Natural killer cell (primary cell): Measurements from ENCODE around the gene ELFN1. TPM values are rescaled to one million over a fixed set of nuclear protein-coding genes. Genes with fewer than 3 reads are reported as not detected.
A peak's percentile ranks its signal among the peaks of the same experiment; 100 is the strongest.

Experiments used
- ATAC-seq, 3 donors: fragments of 150-1000 bp in 2 of 3; fragments of 200-7000 bp in 1 of 3; cut with Tn5 transposase; 1 replicate in 1 of 3; 2 replicates in 2 of 3; pipeline ENCODE4 v1.10.0; 2021; ENCODE audit warnings: mild to moderate bottlenecking in 2 of 3, moderate library complexity in 2 of 3
- DNase-seq, 2 donors: peaks; one replicate each; pipeline versions ENCODE4 v3.0.0 to v3.0.0-alpha.2; 2013 to 2021; ENCODE audit warnings: mixed read lengths in 1 of 2
- H3K27ac ChIP-seq: one replicate; pipeline ENCODE4 v1.5.1; 2013; ENCODE audit warnings: mild to moderate bottlenecking, low read length
- H3K27me3 ChIP-seq: one replicate; pipeline ENCODE4 v1.6.1; 2013; ENCODE audit warnings: low read length; ENCODE audit not compliant: control insufficient read depth, insufficient read depth
- H3K36me3 ChIP-seq: one replicate; pipeline ENCODE4 v1.6.1; 2013; ENCODE audit warnings: low read length; ENCODE audit not compliant: control insufficient read depth, insufficient read depth
- H3K4me1 ChIP-seq: one replicate; pipeline ENCODE4 v1.6.1; 2013; ENCODE audit warnings: low read length; ENCODE audit not compliant: control insufficient read depth, insufficient read depth
- H3K4me3 ChIP-seq: one replicate; pipeline ENCODE4 v1.5.1; 2013; ENCODE audit warnings: low read length
- H3K9me3 ChIP-seq: one replicate; pipeline ENCODE4 v1.6.1; 2013; ENCODE audit warnings: low read length; ENCODE audit not compliant: control insufficient read depth, insufficient read depth
- H3K27ac Mint-ChIP-seq, 2 donors: one replicate each; pipeline ENCODE4 v1.8.0; 2022; ENCODE audit warnings: mild to moderate bottlenecking in 2 of 2, mixed read lengths in 2 of 2, moderate library complexity in 1 of 2
- H3K27me3 Mint-ChIP-seq, 2 donors: one replicate each; pipeline ENCODE4 v1.8.0; 2022; ENCODE audit warnings: low read depth in 2 of 2, mixed read lengths in 2 of 2
- H3K36me3 Mint-ChIP-seq: one replicate; pipeline ENCODE4 v1.8.0; 2022; ENCODE audit warnings: mixed read lengths
- H3K4me1 Mint-ChIP-seq, 2 donors: one replicate each; pipeline ENCODE4 v1.8.0; 2022; ENCODE audit warnings: mixed read lengths in 2 of 2
- H3K4me3 Mint-ChIP-seq: one replicate; pipeline ENCODE4 v1.8.0; 2022; ENCODE audit warnings: mild to moderate bottlenecking, moderate library complexity, mixed read lengths
- H3K9me3 Mint-ChIP-seq, 2 donors: one replicate each; pipeline ENCODE4 v1.8.0; 2022; ENCODE audit warnings: mixed read lengths in 2 of 2
- WGBS: methylation state at CpG from one replicate; pipeline ENCODE4 v1.1.7; 2013; ENCODE audit warnings: missing lambda C conversion rate; ENCODE audit not compliant: insufficient coverage; 5-methylcytosine and 5-hydroxymethylcytosine counted together
- intact Hi-C: fragments of 100-400 bp; cut with micrococcal nuclease; formaldehyde crosslinking; loops from one replicate; pipeline ENCODE4 v1.14.2; 2022
- total RNA-seq, 4 donors: library from RNA; stranded (reverse); fragments of 120-200 nt in 1 of 4; gene quantifications; one replicate each; pipeline versions ENCODE4 v1.2.3 to v1.2.4, GENCODE V29; 2013 to 2022
- TF ChIP-seq, protein P1 (sequence below): fragments of 200-600 bp; IDR thresholded peaks from one replicate; pipeline ENCODE4 v1.8.0; 2022; ENCODE audit warnings: antibody characterized with exemption

The ELFN1 gene
- total RNA-seq, 3 donors from 2014 or later (not counting 1 experiment from before 2014, with no cell fraction given): 0.30 to 0.45 TPM; not detected in 1

- intact Hi-C loops: no loop called here
- Histone ChIP-seq H3K36me3 (no peaks in the 10 kb centered on the region), H3K27ac (no peak overlapping the region), H3K27me3 (no peaks in the 10 kb centered on the region), H3K9me3 (no peaks in the 10 kb centered on the region), H3K4me3 (no peak overlapping the region), H3K4me1 (peaks cover 50% of the 10 kb centered on the region)
- no peak for DNase-seq
- Mint-ChIP-seq H3K27ac (no peak overlapping the region), H3K27me3 (no peaks in the 10 kb centered on the region), H3K4me1 (peaks cover 9 to 30% of the 10 kb centered on the region in 2 donors), H3K9me3 (no peaks in the 10 kb centered on the region), H3K4me3 (no peak overlapping the region), H3K36me3 (no peaks in the 10 kb centered on the region)
- WGBS: 97% methylated on average over 72 of the region's 72 CpGs
- no peak for ATAC-seq
- TF ChIP-seq, protein P1, sequence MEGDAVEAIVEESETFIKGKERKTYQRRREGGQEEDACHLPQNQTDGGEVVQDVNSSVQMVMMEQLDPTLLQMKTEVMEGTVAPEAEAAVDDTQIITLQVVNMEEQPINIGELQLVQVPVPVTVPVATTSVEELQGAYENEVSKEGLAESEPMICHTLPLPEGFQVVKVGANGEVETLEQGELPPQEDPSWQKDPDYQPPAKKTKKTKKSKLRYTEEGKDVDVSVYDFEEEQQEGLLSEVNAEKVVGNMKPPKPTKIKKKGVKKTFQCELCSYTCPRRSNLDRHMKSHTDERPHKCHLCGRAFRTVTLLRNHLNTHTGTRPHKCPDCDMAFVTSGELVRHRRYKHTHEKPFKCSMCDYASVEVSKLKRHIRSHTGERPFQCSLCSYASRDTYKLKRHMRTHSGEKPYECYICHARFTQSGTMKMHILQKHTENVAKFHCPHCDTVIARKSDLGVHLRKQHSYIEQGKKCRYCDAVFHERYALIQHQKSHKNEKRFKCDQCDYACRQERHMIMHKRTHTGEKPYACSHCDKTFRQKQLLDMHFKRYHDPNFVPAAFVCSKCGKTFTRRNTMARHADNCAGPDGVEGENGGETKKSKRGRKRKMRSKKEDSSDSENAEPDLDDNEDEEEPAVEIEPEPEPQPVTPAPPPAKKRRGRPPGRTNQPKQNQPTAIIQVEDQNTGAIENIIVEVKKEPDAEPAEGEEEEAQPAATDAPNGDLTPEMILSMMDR: no peak
These were observed 75.8 kb downstream of the ELFN1 start for GRCh38 chr7:1745576-1746490.

DNA sequence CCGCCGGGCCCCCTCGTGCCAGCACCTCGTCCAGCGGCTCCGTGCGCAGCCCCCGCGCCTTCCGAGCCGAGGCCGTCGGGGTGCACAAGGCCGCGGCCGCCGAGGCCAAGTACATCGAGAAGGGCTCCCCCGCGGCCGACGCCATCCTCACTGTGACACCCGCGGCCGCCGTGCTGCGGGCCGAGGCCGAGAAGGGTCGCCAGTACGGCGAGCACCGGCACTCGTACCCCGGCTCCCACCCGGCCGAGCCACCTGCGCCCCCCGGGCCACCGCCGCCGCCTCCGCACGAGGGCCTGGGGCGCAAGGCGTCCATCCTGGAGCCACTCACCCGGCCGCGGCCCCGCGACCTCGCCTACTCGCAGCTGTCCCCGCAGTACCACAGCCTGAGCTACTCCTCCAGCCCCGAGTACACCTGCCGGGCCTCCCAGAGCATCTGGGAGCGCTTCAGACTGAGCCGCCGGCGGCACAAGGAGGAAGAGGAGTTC, 76.5 kb downstream of the ELFN1 start:
- DNase-seq (no peak), ATAC-seq (no peak)
- 94% methylated on average over 60 of the region's 60 CpGs for WGBS
- intact Hi-C loops: no loop called here
- no peak overlapping the region for H3K4me3 ChIP-seq
- no peak overlapping the region for H3K27ac ChIP-seq
- H3K9me3 ChIP-seq: no peaks in the 10 kb centered on the region
- H3K4me3 Mint-ChIP-seq: no peak overlapping the region
- H3K27me3 ChIP-seq: no peaks in the 10 kb centered on the region
- H3K9me3 Mint-ChIP-seq: no peaks in the 10 kb centered on the region
- no peaks in the 10 kb centered on the region for H3K27me3 Mint-ChIP-seq
- no peak overlapping the region for H3K27ac Mint-ChIP-seq
- H3K4me1 ChIP-seq: peaks cover 44% of the 10 kb centered on the region
- no peaks in the 10 kb centered on the region for H3K36me3 Mint-ChIP-seq
- H3K4me1 Mint-ChIP-seq: peaks cover 9 to 26% of the 10 kb centered on the region in 2 donors
- H3K36me3 ChIP-seq: no peaks in the 10 kb centered on the region
- TF ChIP-seq, protein P1: no peak

- H3K4me3 ChIP-seq: no peak overlapping the region
- no peaks in the 10 kb centered on the region for H3K27me3 Mint-ChIP-seq
- intact Hi-C loops: no loop called here
- no peaks in the 10 kb centered on the region for H3K9me3 ChIP-seq
- no peak for ATAC-seq
- H3K4me1 ChIP-seq: peaks cover 37% of the 10 kb centered on the region
- no peak for DNase-seq
- H3K27ac ChIP-seq: no peak overlapping the region
- peak overlapping the region in 1 of 2 donors; percentile 48 for H3K27ac Mint-ChIP-seq
- 94% methylated on average over 29 of the region's 38 CpGs for WGBS
- no peak overlapping the region for H3K4me3 Mint-ChIP-seq
- H3K4me1 Mint-ChIP-seq: peaks cover 9 to 21% of the 10 kb centered on the region in 2 donors
- TF ChIP-seq, protein P1: no peak
- H3K27me3 ChIP-seq: no peaks in the 10 kb centered on the region
- H3K36me3 ChIP-seq: no peaks in the 10 kb centered on the region
- no peaks in the 10 kb centered on the region for H3K9me3 Mint-ChIP-seq
- H3K36me3 Mint-ChIP-seq: no peaks in the 10 kb centered on the region
These were observed 77.1 kb downstream of the ELFN1 start for GRCh38 chr7:1747004-1747801.
